Measurements from ENCODE around the gene NOD1. TPM values are rescaled to one million over a fixed set of nuclear protein-coding genes. Genes with fewer than 3 reads are reported as not detected.

The NOD1 gene
- total and polyA plus RNA-seq, 2 experiments from 2014 or later = 5.9 to 11.1 TPM

- WGBS, 2 experiments (ENCODE audit: low coverage in 1 of 2, low lambda C conversion rate in 2 of 2, missing lambda C conversion rate in 2 of 2) = 96 to 98% methylated on average over 2 of the region's 2 CpGs
- no peak overlapping the region for H3K9ac ChIP-seq
- H3K9me3 ChIP-seq (ENCODE audit: low read depth) = no peaks in the 10 kb centered on the region
- no peaks in the 10 kb centered on the region for H3K9me2 ChIP-seq (ENCODE audit: insufficient read depth)
- TF ChIP-seq EZH2phosphoT487 (IDR thresholded peaks at IDR 0.05; ENCODE audit: insufficient read depth, low read depth) = no peak
- TF ChIP-seq EZH2 (IDR thresholded peaks at IDR 0.05; ENCODE audit: insufficient read depth, poor library complexity, severe bottlenecking) = no peak
- peaks cover 64% of the 10 kb centered on the region for H3K79me2 ChIP-seq (ENCODE audit: insufficient read depth)
- in situ Hi-C loops (cut with MboI) = no loop called here
- H3K27me3 ChIP-seq (replicated peaks; ENCODE audit: insufficient read depth) = no peaks in the 10 kb centered on the region
- no peaks in the 10 kb centered on the region for H4K20me1 ChIP-seq (ENCODE audit: insufficient read depth)
- no peak overlapping the region for H3K27ac ChIP-seq
- no peaks in the 10 kb centered on the region for H3K36me3 ChIP-seq (ENCODE audit: low read depth)
- peak overlapping the region; percentile 95 for H3K4me2 ChIP-seq (ENCODE audit: unreplicated experiment)
- H3K4me1 ChIP-seq (ENCODE audit: insufficient read depth) = peaks cover 15% of the 10 kb centered on the region; the same call in 1 of the 2 replicates
- no peaks in the 10 kb centered on the region for H3F3A ChIP-seq (ENCODE audit: insufficient read depth)
- H2AFZ ChIP-seq = no peak overlapping the region
- peak overlapping the region; percentile 87; the same call in 1 of the 2 replicates for H3K4me3 ChIP-seq
- no peak for DNase-seq
These were observed 24.1 kb upstream of the NOD1 start for GRCh38 chr7:30502470-30503251.

DNA sequence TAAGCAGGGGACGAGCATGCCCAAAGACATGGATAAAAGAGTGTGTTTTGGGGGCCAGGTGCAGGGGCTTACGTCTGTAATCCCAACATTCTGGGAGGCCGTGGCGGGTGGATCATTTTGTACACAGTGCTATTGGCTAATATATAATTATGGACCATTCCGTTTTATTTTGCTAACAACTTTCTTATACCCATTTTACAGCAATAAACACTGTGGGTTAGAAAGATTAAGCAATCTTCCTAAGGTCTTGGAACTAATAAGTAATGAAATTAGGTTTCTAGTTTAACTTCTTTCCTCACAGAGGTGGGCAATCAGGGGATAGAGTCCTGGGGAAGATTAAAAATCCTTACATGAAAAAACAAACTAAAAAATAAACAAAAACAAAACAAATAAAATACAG lies 22.7 kb upstream of the NOD1 start:
- in situ Hi-C loops (cut with MboI) = no loop called here

DNA sequence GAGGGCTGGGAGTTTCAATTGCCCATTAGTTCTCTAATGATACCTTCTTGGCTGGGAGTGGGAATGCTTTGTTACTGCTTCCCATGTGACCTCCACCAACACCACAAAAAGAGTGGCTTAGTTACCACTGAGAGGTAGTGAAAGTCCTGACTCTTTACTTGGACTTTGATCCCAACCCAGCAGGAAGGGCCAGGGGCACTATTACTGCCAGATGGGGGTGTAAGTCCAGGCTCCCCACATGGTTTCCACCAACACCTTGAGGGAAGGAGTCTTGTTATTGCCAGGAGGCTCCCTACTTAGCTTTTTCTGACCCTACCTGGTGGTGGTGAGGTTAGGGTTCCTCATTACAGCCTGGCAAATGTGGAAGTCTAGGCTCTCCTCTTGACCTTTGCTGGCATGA lies 14.6 kb upstream of the NOD1 start:
- H3K9me3 ChIP-seq (ENCODE audit: low read depth) = no peaks in the 10 kb centered on the region

More for the DNA sequence above, 22.7 kb upstream of the NOD1 start:
- no peak for DNase-seq
- no peak overlapping the region for H3K27ac ChIP-seq
- no peak overlapping the region for H3K9ac ChIP-seq
- no peak overlapping the region for H3K4me2 ChIP-seq (ENCODE audit: unreplicated experiment)
- peaks cover 64% of the 10 kb centered on the region for H3K79me2 ChIP-seq (ENCODE audit: insufficient read depth)
- no peaks in the 10 kb centered on the region for H3F3A ChIP-seq (ENCODE audit: insufficient read depth)
- H3K9me3 ChIP-seq (ENCODE audit: low read depth) = no peaks in the 10 kb centered on the region
- H3K27me3 ChIP-seq (replicated peaks; ENCODE audit: insufficient read depth) = no peaks in the 10 kb centered on the region
- H4K20me1 ChIP-seq (ENCODE audit: insufficient read depth) = no peaks in the 10 kb centered on the region
- H3K4me1 ChIP-seq (ENCODE audit: insufficient read depth) = peaks cover 15% of the 10 kb centered on the region; the same call in 1 of the 2 replicates
- no peak overlapping the region for H3K4me3 ChIP-seq
- H3K9me2 ChIP-seq (ENCODE audit: insufficient read depth) = no peaks in the 10 kb centered on the region
- H3K36me3 ChIP-seq (ENCODE audit: low read depth) = peaks cover 9% of the 10 kb centered on the region; the same call in 1 of the 2 replicates
- TF ChIP-seq EZH2phosphoT487 (IDR thresholded peaks at IDR 0.05; ENCODE audit: insufficient read depth, low read depth) (no peak), EZH2 (IDR thresholded peaks at IDR 0.05; ENCODE audit: insufficient read depth, poor library complexity, severe bottlenecking) (no peak)
- WGBS, 2 experiments (ENCODE audit: low coverage in 1 of 2, low lambda C conversion rate in 2 of 2, missing lambda C conversion rate in 2 of 2) = 98% methylated on average over 5 of the region's 5 CpGs
- H2AFZ ChIP-seq = no peak overlapping the region

DNA sequence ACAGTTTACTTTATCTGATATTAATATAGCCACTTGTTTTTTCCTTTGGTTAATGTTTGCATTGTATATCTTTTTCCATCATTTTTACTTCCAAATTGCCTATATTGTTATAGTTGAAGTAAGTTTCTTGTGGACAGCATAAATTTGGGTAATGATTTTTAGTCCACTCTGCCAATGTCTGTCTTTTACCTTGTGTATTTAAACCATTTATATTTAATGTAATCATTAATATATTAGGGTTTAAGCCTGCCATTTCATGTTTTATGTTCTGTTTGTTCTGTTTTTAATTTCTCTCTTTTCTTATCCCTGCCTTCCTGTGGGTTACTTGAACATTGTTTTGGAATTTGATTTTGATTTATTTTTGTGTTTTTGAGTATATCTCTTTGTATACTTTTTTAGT lies 12.8 kb upstream of the NOD1 start:
- in situ Hi-C loops (cut with MboI) = no loop called here
- no peaks in the 10 kb centered on the region for H3K9me2 ChIP-seq (ENCODE audit: insufficient read depth)
- H3K4me3 ChIP-seq = no peak overlapping the region
- no peaks in the 10 kb centered on the region for H3F3A ChIP-seq (ENCODE audit: insufficient read depth)
- TF ChIP-seq EZH2 (IDR thresholded peaks at IDR 0.05; ENCODE audit: insufficient read depth, poor library complexity, severe bottlenecking) (no peak), EZH2phosphoT487 (IDR thresholded peaks at IDR 0.05; ENCODE audit: insufficient read depth, low read depth) (no peak)
- no peak overlapping the region for H3K27ac ChIP-seq
- DNase-seq = no peak
- no peaks in the 10 kb centered on the region for H3K27me3 ChIP-seq (replicated peaks; ENCODE audit: insufficient read depth)
- H2AFZ ChIP-seq = no peak overlapping the region
- no peaks in the 10 kb centered on the region for H3K9me3 ChIP-seq (ENCODE audit: low read depth)
- H3K4me1 ChIP-seq (ENCODE audit: insufficient read depth) = no peaks in the 10 kb centered on the region
- no peak overlapping the region for H3K9ac ChIP-seq
- no peaks in the 10 kb centered on the region for H4K20me1 ChIP-seq (ENCODE audit: insufficient read depth)
- no peaks in the 10 kb centered on the region for H3K79me2 ChIP-seq (ENCODE audit: insufficient read depth)
- H3K36me3 ChIP-seq (ENCODE audit: low read depth) = peaks cover 2% of the 10 kb centered on the region; the same call in 1 of the 2 replicates
- H3K4me2 ChIP-seq (ENCODE audit: unreplicated experiment) = no peak overlapping the region

More for the DNA sequence above, 14.6 kb upstream of the NOD1 start:
- Histone ChIP-seq H3K9me2 (ENCODE audit: insufficient read depth) (no peaks in the 10 kb centered on the region), H3K36me3 (ENCODE audit: low read depth) (peaks cover 9% of the 10 kb centered on the region; the same call in 1 of the 2 replicates), H3K27ac (no peak overlapping the region), H2AFZ (no peak overlapping the region), H3K4me2 (ENCODE audit: unreplicated experiment) (no peak overlapping the region), H3F3A (ENCODE audit: insufficient read depth) (no peaks in the 10 kb centered on the region), H3K4me3 (no peak overlapping the region), H3K27me3 (replicated peaks; ENCODE audit: insufficient read depth) (no peaks in the 10 kb centered on the region), H3K79me2 (ENCODE audit: insufficient read depth) (no peaks in the 10 kb centered on the region; the same call in 1 of the 2 replicates), H4K20me1 (ENCODE audit: insufficient read depth) (no peaks in the 10 kb centered on the region), H3K9ac (no peak overlapping the region), H3K4me1 (ENCODE audit: insufficient read depth) (no peaks in the 10 kb centered on the region)
- DNase-seq = no peak
- no peak for TF ChIP-seq EZH2 (IDR thresholded peaks at IDR 0.05; ENCODE audit: insufficient read depth, poor library complexity, severe bottlenecking)
- TF ChIP-seq EZH2phosphoT487 (IDR thresholded peaks at IDR 0.05; ENCODE audit: insufficient read depth, low read depth) = no peak
- in situ Hi-C loops (cut with MboI) = no loop called here

Measured in GM23248 (cell line).